HG03575 (cell line): ENCODE results near the gene NUP188.

Experiments
- ATAC-seq: cut with Tn5 transposase; IDR thresholded peaks from one replicate; pipeline ENCODE4 v1.9.1; 2021; ENCODE audit not compliant: unreplicated experiment, insufficient number of reproducible peaks, low FRiP score; ENCODE audit errors: extremely low read depth

NUP188 gene

GRCh38 chr9:128947527-128948301 is at the start of gene NUP188, which contains the start of gene DOLK:
NUP188 (plus strand) TSS chr9:128947699; CDS start chr9:128947720, 21 bp downstream.
DOLK (minus strand) TSS chr9:128947603; CDS start chr9:128947303, 300 bp downstream.
- no peak for ATAC-seq

GRCh38 chr9:128898382-128898781 is 49.1 kb upstream of the NUP188 start:
- no peak for ATAC-seq

GRCh38 chr9:128898845-128899565 is 48.5 kb upstream of the NUP188 start:
- no peak for ATAC-seq

GRCh38 chr9:128899566-128900322 is 47.8 kb upstream of the NUP188 start:
- no peak for ATAC-seq

- no peak for ATAC-seq
Measured at GRCh38 chr9:128901379-128901778, 46.1 kb upstream of the NUP188 start.

GRCh38 chr9:128901822-128902221 is 45.7 kb upstream of the NUP188 start:
- ATAC-seq, result no peak

- no peak for ATAC-seq
Measured at GRCh38 chr9:128902351-128903078, 45.0 kb upstream of the NUP188 start.

- no peak for ATAC-seq
Measured at GRCh38 chr9:128903079-128903461, 44.4 kb upstream of the NUP188 start.

GRCh38 chr9:128903871-128904620 is 43.5 kb upstream of the NUP188 start:
- ATAC-seq, result no peak

- no peak for ATAC-seq
Measured at GRCh38 chr9:128905964-128906363, 41.5 kb upstream of the NUP188 start.

- no peak for ATAC-seq
Measured at GRCh38 chr9:128906741-128907140, 40.8 kb upstream of the NUP188 start.

GRCh38 chr9:128908372-128908771 is 39.1 kb upstream of the NUP188 start:
- ATAC-seq, result no peak

GRCh38 chr9:128909859-128910258 is 37.6 kb upstream of the NUP188 start:
- no peak for ATAC-seq

GRCh38 chr9:128910906-128911305 is 36.6 kb upstream of the NUP188 start:
- ATAC-seq, result no peak

- no peak for ATAC-seq
Measured at GRCh38 chr9:128911529-128912035, 35.9 kb upstream of the NUP188 start.

- no peak for ATAC-seq
Measured at GRCh38 chr9:128912270-128912853, 35.1 kb upstream of the NUP188 start.

- ATAC-seq, result no peak
Measured at GRCh38 chr9:128913048-128913900, 34.2 kb upstream of the NUP188 start.
